GM19455 (cell line): Measurements from ENCODE around the gene ATP4B.

Experiments used
- ATAC-seq: cut with Tn5 transposase; IDR thresholded peaks from one replicate; pipeline ENCODE4 v1.9.1; 2021; ENCODE audit not compliant: unreplicated experiment

Gene ATP4B

DNA sequence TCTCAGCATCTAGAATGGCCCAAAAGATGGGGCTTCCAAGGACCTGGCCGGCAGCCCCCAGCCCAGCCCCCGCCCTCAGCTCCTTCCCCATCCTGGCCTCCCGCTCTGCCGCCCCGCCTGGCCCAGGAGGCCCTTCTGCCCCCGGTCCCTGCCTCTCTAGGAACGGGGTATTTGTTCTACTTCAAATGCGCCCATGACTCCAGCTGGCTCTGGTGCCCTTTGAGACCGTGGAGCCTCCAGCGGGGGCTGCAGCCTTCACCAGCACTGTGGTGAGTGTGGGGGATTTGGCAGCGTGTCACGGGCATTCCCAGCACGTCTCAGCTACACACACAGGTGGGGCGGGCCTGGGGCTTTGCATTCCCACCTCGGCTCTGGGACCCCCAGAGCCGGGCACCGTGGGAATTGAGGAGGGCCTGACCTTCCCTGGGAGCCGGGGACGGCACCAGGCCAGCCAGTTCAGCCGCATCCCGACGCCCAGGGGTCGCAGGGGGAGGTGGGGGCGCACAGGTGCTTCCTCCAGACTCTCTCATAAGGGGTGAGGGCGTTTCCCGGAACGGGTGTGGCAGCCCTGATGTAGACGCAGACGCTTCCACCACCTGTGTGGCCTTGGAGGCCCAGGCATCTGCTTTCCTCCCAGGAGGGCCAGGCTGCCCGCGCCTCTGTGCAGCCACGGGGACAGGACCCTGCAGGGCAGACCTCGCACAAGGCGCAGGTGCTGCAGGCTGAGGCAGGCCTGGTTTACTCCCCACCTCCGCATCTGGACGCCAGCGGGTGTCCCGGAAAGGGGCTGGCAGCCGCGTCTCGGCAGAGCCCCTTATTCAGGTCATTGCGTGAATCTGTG is 947 bp downstream of the ATP4B start:
- no peak for ATAC-seq

GRCh38 chr13:113656003-113656588 is 1.9 kb downstream of the ATP4B start:
- ATAC-seq = no peak

DNA sequence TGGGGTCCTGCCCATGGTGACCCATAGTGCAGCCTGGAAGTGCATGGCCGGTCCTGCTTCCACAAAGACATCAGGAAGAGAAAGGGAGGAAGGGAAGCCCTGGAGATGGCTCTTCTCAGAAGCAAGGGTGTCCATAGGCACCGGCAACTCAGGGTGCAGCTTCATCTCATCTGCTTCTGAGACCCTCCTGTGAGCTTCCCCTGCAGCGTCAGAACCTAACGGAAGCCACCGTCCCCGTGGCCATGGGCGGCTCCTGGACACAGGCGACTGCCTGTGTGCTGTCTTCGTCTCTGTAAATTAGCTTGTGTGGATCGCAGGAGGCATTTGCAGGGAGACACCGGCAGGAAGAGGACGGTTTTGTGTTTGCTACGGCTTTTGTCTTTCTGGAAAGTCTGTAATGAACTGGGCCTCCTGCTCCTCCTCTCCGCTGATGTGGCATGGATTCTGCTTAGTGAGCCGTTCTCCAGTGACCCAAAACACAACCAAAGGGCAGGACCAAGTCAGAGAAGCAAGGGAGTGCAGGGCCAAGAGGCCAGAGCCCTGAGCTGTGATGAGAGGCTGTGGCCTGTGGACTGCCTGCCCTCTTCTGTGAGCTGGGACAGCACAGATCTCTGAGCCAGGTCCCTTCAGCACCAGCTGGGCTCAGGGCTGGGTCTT is 2.5 kb downstream of the ATP4B start:
- no peak for ATAC-seq

DNA sequence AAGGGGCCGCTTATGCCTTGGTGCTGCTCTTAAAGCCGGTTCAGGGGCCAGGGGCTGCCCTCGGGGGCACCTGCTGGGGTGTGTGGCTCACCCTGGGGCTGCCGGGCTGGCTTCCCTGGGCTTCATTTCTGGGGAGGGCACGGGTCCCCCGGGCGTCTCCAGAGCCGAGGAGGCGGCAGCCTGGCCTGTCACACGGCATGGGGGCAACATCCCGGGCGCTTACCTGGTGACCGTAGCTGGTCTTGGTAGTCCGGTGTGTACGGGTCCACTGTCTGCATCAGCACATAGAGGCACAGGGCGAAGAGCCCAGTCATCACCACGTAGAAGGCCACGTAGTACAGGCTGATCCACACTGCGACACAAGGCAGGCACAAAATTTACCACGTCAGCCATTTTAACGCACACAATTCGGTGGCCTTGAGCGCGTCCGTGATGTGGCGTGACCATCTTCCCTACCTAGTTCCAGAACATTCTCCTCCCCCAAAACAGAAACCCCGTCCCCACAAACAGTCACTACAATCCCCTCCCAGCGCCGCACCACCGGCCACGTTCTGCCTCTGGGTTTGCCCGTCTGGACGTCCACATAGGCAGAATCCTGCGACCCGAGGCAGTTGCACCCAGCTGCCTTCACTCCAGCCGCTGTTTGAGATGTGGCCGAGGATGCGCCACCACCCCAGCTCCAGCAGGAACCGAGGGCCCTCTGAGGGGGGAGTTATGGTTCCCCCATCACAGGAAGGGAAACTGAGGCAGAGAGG is 3.2 kb downstream of the ATP4B start:
- ATAC-seq = no peak

GRCh38 chr13:113654175-113654560 is 3.8 kb downstream of the ATP4B start:
- ATAC-seq = no peak

DNA sequence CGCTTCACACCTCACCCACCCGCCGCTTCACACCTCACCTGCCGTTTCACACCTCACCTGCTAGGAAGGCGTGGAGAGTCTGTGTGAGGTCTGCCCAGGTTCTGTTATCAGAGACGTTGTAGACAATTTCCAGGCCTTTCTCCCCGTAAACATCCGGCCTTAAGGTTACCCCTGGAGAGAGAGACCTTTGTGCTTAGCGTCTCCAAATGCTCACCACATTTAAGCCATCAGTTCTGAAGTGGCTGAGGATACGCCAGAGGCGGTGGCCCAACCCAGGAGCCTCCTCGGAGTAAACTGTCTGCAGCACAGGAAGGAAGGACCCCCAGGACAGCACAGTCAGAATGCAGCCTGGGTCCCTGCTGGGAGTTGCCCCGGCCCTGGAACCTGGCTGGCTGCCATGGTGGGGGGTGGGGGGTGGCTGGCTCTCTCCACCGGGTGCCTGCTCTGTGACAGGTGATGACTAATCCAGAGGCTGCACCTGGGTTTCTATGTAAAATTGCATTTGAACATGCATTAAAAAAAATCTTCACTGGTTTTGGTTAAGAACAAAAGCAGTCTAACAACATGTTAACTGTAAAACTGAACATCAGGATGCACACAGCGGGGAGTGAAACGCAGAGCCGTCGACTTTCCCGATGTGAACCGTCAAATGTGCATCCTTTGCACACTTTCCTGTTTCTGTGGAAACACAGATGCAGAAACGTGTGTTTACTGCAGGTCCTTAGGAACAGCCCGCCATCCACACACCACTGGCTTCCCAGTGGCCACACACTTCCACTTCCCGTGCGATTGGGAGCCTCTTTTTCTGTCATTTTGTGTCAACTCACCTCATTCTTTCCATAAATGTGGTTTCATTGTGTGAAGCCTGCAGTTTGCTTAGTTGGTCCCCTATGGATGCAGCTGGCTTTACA is 4.5 kb downstream of the ATP4B start:
- no peak for ATAC-seq

DNA sequence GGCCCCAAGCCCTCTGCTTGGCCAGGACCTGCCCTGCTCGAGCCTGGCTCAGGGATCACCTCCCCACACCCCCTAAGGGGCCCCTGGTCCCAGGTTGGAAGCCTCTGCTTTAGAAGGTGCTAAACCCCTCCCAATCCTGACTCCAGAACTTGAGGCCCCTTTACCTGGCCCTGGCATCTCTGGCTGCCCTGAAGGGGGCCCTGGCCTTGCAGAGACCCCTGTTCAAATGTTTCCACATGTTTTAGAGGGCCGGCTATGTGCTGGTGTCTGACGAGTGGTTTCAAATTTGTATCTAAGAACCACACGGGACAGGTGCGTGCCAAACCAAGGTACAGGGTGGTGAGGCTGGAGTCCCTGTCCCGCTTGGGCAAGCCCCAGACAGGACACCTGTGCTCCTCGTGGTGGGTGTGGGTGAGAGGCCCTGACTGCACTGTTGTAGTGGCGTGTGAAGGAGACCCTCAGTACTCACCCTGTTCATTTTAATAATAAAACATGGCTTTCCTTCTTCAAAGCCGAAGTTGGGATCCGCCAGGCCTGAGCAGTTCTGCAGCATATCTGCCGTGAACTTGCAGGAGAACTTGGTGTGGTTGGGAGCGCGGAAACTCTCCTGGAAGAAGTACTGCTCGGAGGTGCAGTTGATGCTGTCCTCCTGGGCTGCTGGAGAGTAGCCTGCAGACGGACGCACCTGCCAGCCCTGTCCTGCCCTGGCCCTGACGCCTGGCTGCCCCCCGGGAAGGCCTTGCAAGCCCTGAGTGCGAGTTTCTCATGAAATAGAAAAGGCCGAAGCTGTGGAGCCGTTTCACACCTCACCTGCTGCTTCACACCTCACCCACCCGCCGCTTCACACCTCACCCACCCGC is 5.4 kb downstream of the ATP4B start:
- ATAC-seq = no peak

- ATAC-seq = no peak
Observed at GRCh38 chr13:113651511-113652403, 6.2 kb downstream of the ATP4B start.

GRCh38 chr13:113650731-113651148 is 7.3 kb downstream of the ATP4B start:
- ATAC-seq = no peak

GRCh38 chr13:113650275-113650674 is 7.7 kb downstream of the ATP4B start:
- no peak for ATAC-seq

- ATAC-seq = no peak
Observed at GRCh38 chr13:113649212-113649611, 8.8 kb downstream of the ATP4B start.

DNA sequence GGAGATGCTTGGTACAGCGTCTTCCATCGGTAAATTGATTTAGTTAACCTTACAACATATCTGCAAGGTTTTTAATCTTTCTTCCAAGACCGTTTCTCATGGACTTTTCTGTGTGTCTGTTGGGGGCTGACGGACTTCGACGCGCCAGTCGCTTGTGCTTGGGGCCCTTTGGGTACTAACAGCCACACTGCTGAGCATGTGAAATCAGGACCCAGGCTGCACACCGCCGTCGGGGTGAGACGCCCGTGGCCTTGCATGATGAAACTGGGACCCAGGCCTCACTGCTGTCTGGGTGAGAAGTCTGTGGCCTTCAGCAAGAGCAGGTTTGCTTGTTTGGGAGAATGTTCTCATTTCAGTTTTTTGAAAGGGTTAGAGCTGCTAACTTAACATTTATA is 9.8 kb downstream of the ATP4B start:
- ATAC-seq = no peak

GRCh38 chr13:113647351-113648215 is 10.4 kb downstream of the ATP4B start:
- ATAC-seq = no peak

DNA sequence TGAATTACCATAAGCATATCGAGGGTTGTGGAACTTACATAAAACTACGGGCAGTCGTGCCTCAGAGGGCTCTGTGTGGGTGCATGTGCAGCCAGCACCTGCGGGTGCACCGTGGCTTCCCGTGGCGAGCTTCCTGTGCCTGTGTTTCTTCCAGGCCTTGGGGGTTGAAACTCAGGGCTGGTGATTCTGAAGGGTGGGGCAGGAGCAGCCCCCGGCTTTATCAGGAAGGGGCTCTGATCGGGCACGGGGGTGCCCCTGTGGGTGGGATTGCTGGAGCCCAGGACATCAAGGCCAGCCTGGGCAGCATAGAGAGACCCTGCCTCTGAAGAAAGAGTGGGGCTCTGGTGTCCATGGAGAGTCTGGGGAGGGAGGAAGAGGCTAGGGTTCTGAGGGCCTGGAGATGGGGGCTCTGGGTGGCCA is 11.1 kb downstream of the ATP4B start:
- ATAC-seq = no peak

- ATAC-seq = no peak
Observed at GRCh38 chr13:113646376-113646775, 11.6 kb downstream of the ATP4B start.

DNA sequence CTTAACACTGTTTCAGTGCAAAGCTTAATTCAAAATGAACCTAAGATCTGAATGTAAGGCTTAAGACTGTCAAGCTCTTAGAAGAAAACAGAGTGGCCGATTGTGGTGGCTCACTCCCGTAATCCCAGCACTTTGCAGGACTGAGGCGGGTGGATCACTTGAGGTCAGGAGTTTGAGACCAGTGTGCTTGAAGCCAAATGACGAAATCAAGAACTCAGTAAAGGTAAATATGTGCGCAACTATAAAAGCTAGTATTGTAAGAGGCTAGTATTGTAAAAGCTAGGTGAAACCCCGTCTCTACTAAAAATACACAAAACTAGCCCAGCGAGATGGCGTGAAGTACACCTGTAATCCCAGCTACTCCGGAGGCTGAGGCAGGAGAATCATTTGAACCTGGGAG is 12.7 kb downstream of the ATP4B start:
- no peak for ATAC-seq

- no peak for ATAC-seq
Observed at GRCh38 chr13:113644800-113645199, 13.2 kb downstream of the ATP4B start.

DNA sequence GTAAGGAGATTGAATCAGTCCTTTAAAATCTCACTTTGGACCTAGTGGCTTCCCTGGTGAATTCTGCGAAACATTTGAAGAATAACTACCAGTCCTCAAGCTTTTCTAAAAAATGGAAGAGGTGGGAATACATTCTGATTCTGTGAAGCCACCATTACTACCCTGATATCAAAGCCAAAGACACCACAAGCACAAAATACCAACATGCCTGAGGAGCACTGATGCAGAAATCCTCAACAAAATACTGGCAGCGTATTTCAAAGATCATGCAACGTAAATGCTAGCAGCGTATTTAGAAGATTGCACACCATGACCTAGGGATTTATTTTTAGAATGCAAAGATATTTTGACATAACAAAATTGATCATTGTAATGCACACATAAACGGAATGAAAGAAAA is 14.4 kb downstream of the ATP4B start:
- ATAC-seq = no peak
